IMR-90 (cell line): ENCODE data around the gene EHHADH.

ENCODE experiments used
- BHLHE40 ChIP-seq: fragments of 150-350 bp; IDR thresholded peaks from 2 replicates; pipeline ENCODE4 v1.6.1; 2016; ENCODE audit warnings: mild to moderate bottlenecking, low read depth, low read length
- CEBPB ChIP-seq: IDR thresholded peaks from 2 replicates; pipeline ENCODE4 v1.6.1; 2012; ENCODE audit warnings: low read depth, low read length, improper control_type of control experiment
- CTCF ChIP-seq: conservative IDR thresholded peaks from 2 replicates; pipeline ENCODE4 v1.5.1; 2012; ENCODE audit warnings: mild to moderate bottlenecking, low read depth, low read length, improper control_type of control experiment
- FOS ChIP-seq: fragments of 150-350 bp; IDR thresholded peaks from 2 replicates; pipeline ENCODE4 v1.6.1; 2016; ENCODE audit warnings: low read depth, low read length
- MAFK ChIP-seq: IDR thresholded peaks from 2 replicates; pipeline ENCODE4 v1.6.1; 2012; ENCODE audit warnings: low read depth, low read length, improper control_type of control experiment
- MAZ ChIP-seq: IDR thresholded peaks from 2 replicates; pipeline ENCODE4 v1.6.1; 2012; ENCODE audit warnings: low read depth, mild to moderate bottlenecking, low read length, improper control_type of control experiment, moderate library complexity, borderline replicate concordance
- MXI1 ChIP-seq: IDR thresholded peaks from 2 replicates; pipeline ENCODE4 v1.6.1; 2012; ENCODE audit warnings: low read depth, mild to moderate bottlenecking, low read length, moderate library complexity, borderline replicate concordance
- POLR2A ChIP-seq: IDR thresholded peaks from 2 replicates; pipeline ENCODE4 v1.6.1; 2012; ENCODE audit warnings: mild to moderate bottlenecking, low read depth, low read length
- RAD21 ChIP-seq: IDR thresholded peaks from 2 replicates; pipeline ENCODE4 v1.6.1; 2012; ENCODE audit warnings: low read length, improper control_type of control experiment
- RCOR1 ChIP-seq: IDR thresholded peaks from 2 replicates; pipeline ENCODE4 v1.6.1; 2012; ENCODE audit warnings: mild to moderate bottlenecking, low read length, improper control_type of control experiment; ENCODE audit not compliant: insufficient replicate concordance
- RFX5 ChIP-seq: IDR thresholded peaks from 2 replicates; pipeline ENCODE4 v1.8.0; 2012; ENCODE audit warnings: low read depth, mild to moderate bottlenecking, low read length, moderate library complexity
- SMC3 ChIP-seq: fragments of 150-350 bp; IDR thresholded peaks from 2 replicates; pipeline ENCODE4 v1.6.1; 2016; ENCODE audit warnings: low read depth, mild to moderate bottlenecking, antibody characterized with exemption, low read length, moderate library complexity
- USF2 ChIP-seq: fragments of 150-350 bp; IDR thresholded peaks from 2 replicates; pipeline ENCODE4 v1.6.1; 2017; ENCODE audit warnings: mild to moderate bottlenecking, antibody characterized with exemption, low read length, low read depth

GRCh38 chr3:185267193-185267592 lies 13.3 kb upstream of the EHHADH start:
- TF ChIP-seq CTCF = no peak
- TF ChIP-seq POLR2A = no peak
- no peak for TF ChIP-seq BHLHE40
- TF ChIP-seq MAZ = no peak
- no peak for TF ChIP-seq MXI1
- no peak for TF ChIP-seq RAD21
- TF ChIP-seq MAFK = no peak
- no peak for TF ChIP-seq RFX5
- TF ChIP-seq SMC3 = no peak
- no peak for TF ChIP-seq FOS
- TF ChIP-seq USF2 = no peak
- TF ChIP-seq RCOR1 = no peak
- TF ChIP-seq CEBPB = no peak
